Measurements from ENCODE around the gene NME3.
"Not testable (repeated sequence)": the region's sequence is repeated elsewhere in the genome, so short reads cannot be mapped to it uniquely, and the experiment has no call there.

NME3 gene

DNA sequence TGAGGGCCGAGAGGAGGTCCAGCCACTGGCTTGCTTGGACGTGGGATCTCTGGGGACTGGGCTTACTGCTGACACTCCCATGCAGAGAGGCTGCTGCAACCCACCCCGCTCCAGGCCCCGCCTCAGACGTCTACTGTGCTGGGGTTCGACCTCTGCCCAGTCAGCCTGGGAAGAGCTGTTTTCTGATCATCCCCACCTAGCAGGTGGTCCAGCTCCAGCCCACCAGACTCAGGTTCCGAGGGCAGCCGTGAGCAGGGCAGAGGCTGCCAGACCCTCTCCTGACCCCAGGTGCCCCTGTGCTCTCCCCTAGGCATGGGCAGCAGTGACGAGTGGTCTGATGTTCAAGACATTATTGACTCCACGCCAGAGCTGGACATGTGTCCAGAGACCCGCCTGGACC is 23.4 kb downstream of the NME3 start:
- DNase-seq (ENCODE audit: low spot score) = no peak

DNA sequence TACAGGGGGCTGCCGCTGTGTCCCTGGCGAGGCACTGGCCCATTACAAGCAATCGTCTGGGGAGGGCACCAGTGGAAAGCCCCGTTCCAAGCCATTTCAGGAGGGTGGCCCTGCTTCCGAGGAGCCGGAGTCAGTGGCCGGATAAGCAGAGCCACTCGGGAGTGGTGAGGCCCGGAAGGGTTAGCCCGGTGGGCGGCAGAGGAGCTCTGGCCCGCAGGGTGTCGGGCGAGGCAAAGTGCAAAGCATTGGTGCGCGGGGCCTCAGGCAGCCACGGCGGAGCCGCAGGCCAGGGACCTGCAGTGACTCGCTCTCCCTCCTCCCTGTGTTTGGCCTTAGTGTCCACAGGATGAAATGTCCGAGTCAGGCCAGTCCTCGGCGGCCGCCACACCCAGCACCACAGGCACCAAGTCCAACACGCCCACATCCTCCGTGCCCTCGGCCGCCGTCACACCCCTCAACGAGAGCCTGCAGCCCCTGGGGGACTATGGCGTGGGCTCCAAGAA is 24.6 kb downstream of the NME3 start:
- no peak for DNase-seq (ENCODE audit: low spot score)

DNA sequence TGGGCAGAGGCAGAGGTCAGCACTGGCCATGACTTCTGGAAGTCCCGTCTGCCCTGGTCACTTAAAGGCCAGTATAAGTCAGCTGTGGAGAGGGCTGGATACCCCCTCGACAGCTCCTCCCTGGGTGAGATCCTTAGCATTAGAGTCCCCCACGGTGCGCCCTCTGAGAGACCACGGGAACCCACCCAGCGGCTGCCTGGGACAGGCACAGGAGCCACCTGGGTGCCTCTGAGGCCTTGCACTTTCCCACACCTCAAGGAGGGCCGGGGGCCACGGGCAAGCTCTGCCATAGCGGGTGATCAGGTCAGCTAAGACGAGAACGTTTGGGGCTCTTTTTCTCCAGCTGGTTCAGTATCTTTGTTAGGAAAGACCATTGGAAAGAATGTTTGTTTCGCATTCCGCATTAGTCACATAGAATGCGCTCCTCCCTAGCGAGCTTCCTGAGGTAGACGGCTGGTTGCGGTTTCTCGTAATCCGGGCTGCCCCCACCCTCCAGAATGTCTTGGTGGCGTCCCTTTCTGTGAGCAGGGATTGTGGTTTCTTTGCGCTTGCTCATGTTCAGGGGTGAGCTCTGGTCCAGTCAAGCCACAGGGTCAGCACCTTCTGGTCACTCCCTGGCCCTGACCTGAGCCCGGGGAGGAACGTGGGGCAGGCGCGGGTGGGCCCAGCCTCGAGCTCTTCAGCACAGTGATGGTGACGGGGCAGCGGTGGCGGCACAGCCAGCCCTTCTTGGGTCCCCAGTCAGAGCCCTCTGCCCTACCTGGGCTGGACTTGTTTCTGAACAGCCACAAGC is 25.2 kb downstream of the NME3 start:
- DNase-seq (ENCODE audit: low spot score) = no peak

DNA sequence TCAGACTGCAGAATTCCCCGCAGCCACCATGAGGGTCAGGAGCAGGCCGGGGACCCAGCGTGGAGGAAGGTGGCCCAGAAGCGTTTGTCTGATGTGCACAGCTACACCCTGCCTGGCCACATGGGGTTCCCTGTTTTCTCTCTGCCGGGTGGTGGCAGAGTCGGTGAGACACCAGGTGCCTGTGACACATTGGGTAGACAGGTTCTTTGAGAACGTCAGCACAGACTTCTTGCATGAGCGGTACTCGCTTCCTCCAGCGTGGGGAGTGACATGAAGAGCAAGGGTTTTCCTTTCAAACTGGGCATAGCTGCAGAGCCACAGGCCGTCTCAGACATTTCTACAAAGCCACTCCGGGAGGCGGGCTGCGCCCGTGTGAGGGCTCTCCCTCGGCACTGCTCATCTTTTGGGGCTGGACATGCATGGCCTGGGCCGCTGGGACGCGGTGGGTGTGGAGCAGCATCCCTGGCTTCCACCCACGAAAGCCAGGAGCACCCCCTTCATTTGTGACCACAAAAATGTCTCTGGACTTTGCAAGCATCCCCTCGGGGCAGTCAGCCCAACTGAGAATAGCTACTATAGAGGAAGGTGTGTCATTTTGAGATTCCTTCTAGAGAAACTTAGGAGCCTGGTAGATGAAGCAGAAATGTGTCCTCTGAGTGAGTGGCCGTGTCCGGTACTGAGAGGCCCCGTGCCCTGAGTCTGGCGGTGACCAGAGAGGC is 26.0 kb downstream of the NME3 start:
- DNase-seq (ENCODE audit: low spot score) = no peak

DNA sequence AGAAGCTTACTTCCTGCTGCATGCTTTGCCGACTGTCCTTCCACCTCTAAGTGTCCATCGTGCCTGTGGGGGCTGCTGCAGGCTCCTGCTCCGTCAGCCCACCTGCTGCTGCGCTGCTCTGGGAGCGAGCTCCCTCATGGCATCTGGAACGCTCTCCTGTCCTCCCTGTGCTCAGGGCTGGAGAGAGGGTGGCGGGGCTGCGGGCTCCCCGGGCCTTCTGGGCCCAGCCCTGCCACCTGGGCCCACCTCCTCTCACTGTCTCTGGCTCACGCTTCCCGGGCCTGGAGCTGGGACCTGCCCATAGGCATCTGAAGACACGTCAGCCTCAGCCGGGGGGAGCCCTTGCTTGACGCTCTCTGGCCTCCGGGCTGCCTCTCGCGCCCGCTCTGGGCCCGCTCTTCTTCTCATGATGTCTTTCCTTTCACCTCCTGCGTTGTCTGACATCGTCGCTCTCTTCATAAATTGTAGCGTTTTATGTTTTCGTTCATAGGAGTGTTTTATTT is 27.0 kb downstream of the NME3 start:
- no peak for DNase-seq (ENCODE audit: low spot score)

DNA sequence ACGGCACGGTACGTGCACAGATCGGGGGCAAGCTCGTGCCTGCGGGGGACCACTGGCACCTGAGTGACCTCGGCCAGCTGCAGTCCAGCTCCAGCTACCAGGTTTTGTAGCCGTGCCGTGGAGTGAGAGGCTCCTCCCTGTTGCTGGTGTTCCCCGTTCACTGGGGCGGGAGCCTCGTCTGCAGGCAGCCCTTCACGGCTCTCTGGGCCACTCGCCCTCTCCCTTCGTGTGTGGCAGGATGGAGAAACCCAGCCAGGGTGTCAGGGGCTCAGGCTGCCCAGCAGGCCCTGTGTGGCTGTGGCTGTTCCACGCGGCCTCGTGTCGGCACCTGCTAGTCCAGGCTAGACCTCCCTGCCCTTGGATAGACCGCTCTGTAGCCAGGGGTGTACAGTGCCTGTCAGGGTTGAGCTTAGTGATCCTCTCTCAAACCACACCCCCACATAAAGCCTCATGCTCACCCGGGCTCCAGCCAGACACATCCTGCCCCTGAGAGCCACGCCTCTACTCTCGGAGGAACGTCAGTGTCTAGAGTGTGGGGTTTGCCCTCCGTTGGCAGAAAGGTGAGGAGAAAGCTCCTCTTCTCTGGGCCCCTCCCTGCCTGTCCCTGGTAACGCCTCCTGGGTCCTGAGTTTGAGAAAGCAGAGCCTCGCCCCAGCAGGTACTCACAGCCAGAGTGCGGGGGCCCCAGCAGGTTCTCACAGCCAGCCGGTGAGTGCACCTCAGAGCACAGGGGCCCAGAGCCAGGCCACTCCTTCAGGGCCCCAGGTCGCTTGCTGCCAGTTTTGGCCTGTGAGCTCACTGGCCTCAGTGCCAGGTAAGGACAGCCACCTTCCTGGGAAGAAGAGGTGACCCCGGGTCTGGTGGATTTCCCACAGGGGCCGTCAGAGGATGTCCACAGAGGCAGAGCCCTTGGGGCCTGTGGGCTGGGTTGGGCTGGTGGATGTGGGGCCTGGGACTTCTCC is 27.7 kb downstream of the NME3 start:
- DNase-seq (ENCODE audit: low spot score) = no peak

DNA sequence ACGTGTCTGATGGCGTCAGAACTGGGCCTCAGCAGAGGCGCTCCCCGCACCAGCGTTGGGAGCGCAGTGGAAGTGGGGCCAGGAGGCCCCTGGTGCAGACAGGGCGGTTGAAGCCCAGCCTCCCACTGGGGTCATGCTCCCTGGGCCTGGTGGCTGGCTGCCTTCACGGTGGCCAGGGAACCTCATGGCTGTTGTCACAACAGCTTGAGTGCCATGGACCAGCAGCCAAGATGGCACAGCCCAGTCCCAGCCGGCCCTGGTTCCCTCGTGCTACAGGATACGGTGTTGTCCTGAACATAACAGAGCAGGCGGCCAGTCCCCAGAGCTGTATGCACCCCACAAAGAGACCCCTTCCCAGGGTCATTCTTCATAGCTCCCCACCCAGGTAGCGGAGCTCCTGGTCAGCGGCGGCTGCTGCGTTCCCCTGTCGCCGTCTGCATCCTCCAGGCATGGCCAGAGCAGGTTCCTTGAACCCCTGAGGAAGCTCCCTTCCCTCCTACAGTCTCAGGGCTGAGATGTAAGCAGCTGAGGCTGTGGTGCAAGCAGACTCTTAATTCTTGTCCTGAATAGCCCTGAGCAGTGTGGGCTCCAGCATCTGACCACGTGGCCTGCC is 29.7 kb downstream of the NME3 start:
- DNase-seq (ENCODE audit: low spot score) = no peak

DNA sequence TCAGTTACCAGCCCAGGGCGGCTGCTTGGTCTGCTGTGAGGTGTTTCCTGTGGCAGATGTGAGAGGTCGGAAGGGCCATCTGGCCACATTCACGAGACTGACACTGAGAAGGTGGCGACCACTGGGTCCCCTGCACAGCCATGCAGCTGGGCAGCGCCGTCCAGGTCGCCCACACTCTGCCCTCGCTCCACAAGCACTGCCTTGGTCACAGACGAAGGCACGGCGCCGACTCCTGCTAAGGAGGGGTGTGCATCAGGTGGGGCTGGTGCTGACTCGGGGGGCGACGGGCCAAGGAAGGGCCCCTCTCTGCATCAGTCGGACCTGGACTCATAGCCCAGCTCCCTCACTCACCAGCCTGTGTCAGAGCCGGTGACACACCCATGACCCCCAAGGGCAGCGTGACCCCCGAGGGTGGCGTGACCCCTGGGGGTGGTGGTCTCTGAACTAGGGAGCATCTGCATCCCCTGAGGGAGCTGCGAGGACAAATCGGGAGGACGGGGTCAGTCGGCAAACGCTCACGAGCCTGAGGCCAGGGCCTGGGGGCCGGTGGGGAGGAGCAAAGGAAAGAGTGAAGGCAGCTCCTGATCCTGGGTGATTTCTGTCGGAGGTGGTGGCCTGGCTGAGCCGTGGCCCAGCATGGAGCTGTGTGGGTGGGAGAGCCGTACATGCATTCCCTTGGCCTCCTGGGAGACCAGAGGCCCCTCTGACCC is 30.4 kb downstream of the NME3 start:
- DNase-seq (ENCODE audit: low spot score) = no peak

DNA sequence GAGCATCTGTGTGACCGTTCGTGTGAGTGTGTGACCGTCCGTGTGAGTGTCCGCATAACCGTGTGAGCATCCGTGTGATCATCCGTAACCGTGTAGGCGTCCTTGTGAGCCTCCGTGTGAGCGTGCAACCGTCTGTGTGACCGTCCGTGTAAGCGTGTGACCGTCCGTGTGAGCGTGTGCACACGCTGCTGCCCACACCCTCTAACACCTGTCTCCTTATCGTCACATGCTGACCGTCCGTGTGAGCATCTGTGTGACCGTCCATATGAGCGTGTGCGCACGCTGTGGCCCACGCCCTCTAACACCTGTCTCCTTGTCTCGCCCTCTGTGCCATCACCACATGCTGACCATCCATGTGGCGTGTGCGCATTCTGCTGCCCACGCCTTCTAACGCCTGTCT is 31.1 kb downstream of the NME3 start:
- DNase-seq (ENCODE audit: low spot score) = no peak

DNA sequence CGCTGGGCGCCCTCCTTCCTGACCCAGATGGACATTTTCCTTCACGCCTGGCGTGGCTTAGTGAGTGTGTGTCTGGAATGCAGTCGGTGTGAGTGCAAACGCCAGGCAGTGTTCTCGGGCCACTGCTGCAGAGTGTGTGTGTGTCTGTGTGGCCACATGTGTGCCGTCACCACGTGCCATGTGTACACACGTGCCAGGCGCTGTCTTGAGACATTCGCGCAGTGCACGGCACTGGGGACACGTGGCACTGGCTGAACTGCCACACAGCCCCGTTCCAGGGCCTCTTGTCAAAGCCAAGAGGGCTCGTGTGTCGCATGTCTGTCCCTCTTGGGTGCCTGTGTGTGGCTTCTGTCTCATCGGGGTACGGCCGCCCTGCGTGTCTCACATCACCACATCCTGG is 36.5 kb downstream of the NME3 start:
- DNase-seq (ENCODE audit: low spot score) = no peak

DNA sequence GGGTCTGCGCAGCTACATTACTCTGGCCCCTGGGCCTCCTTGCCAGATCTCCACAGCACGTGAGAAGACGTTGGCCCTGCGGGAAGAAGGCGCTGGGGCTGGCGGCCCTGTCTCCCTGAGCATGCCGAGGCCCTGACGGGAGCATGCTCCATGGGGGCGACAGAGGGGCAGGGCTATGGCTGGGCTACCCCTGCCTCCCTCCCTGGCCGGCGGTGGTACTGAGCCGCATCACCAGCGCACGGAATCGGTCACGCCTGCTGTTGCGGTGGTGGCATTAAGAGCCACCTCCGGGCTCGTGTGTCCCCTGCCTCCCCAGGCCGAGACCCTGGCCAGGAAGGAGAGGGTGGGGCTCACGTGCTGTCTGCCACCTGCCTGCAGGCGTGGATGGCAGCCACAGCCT is 37.2 kb downstream of the NME3 start:
- no peak for DNase-seq (ENCODE audit: low spot score)

DNA sequence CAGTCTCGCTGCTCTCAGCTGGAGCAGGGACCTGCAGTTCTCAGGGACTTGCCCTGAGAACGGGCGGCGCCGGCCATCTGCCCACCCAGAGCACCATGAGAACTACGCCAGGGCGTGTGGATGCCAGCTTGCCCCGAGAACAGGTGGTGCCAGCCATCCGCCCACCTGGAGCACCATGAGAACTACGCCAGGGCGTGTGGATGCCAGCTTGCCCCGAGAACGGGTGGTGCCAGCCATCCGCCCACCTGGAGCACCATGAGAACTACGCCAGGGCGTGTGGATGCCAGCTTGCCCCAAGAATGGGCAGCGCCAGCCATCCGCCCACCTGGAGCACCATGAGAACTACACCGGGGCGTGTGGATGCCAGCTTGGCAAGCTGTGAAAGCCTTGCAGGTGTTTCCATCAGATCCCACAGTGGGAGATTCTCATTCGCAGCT is 38.8 kb downstream of the NME3 start:
- DNase-seq (ENCODE audit: low spot score) = not testable (repeated sequence)

DNA sequence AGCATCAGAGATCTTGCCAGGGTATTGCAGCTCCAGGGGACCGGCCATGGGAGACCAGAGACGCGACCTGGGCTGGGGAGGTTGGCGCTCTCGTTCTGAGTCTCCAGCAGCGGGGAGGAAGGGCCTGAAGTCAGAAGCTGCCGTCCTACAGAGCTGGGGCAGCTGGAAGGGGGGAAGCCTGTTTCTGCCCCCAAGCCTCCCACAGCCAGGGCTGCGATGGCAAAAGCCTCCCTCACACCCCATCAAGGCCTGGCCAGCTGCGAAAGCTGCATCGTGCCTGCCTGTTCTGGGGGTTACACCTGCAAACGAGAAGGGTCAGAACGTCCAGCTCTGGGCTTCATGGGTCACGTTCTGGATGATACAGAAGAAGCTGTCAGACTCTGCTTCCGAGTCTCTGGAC is 39.3 kb downstream of the NME3 start:
- DNase-seq (ENCODE audit: low spot score) = no peak

DNA sequence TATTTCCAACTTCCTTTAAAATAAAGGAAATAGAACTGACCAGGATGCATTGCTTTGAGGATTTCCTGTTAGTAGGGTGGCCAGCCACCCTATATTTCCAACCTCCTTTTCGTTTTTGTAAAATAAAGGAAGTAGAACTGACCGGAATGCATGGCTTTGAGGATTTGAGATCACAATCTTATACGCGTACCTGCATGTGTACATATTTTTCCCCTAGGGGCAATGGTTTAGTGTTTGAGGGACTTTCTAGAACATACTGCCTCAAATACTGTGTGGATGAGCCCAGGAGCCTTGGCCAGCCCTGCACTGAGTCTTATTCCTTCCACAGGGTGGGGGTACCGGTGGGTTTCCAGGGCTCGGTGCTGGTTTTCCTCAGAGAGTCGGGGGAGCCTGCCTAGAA is 39.7 kb downstream of the NME3 start:
- DNase-seq (ENCODE audit: low spot score) = no peak

DNA sequence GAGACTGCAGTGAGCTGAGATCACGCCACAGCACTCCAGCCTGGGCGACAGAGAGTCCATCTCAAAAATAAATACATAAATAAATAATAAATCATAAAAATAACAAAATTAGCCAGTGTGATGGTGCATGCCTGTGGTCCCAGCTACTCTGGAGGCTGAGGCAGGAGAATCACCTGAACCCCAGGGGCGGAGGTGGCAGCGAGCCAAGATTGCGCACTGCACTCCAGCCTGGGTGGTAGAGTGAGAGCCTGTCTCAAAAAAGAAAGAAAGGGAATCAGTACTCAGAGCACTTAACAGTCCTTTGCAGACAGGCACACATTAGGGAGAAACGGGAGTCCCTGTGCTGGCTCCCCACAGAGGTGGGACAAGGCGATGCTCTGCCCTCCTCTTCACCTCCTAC is 40.3 kb downstream of the NME3 start:
- no peak for DNase-seq (ENCODE audit: low spot score)

DNA sequence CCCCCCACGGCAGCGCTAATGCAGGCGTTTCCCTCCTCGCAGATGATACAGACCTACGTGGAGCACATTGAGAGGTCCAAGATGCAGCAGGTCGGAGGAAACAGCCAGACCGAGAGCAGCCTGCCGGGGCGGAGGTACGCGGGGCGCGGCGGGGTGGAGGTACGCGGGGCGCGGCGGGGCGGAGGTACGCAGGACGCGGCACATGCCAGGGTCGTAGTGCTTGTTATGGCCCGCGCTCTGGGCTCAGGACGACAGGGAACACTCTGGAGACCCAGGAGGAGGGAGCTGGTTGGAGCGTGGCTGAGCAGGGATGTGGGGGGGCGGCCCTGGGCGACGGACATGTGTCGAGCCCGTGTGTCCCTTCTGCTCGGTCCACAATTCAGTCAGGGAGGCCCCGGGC is 41.9 kb downstream of the NME3 start:
- DNase-seq (ENCODE audit: low spot score) = no peak

DNA sequence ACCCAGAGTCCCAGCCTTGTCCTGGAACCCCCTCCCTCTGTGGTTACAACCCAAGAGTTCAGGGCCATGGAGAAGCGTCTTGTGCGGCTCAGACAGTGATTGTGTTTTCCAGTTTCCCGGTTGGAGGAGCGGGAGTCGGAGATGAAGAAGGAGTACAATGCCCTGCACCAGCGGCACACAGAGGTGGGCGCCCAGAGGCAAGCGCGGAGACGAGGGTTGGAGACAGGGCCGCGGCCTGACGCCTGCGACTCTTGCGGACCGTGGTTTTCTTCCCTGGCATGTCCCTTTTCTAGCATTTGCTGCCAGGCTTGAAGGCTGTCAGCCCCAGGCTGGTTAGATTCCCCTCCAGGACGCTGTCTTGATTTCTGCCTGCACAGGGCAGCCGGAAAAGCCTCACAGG is 42.3 kb downstream of the NME3 start:
- DNase-seq (ENCODE audit: low spot score) = no peak

DNA sequence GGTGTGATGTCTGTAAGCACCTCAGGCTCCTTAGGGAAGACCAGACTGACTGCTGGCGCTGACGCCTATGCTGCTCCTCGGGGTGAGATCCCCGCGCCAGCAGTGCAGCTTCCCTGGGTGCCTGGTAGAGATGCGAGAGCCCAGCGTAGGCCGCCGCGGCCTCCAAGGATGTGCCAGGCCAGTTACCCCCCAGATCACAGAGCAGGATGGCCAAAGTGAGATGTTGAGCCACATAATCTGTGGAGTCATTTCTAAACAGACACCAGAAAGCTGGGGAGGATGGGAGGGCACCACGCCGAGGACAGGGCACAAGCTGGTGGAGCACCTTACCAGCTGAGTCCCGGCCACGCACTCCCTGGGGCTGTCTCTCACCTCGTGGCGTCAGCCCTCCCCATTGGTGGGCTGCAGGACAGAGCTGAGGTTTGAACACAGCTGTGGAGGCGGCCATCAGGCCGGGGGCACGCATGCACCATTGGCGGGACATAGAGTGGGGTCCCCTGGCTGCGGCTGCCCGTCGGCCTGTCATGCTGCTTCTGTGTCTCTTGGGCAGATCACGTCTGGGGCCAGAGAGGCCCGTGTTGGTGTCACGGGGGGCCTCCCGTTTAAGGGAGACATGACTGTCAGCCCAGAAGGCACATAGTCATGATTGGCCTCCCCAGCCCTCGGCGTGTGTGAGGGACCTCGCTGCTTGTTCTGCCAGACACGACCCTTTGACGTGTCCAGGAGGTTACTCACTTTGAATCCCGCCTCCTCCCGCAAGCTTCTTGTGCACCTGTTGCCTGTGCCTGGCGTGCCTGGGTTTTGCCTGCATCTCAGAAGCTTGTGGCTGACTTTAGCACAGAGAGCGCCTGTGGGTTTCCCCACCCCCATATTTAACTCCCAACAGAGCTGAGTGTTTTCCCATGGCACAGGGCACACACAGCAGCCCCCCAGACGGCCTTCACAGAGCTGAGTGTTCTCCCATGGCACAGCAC is 43.4 kb downstream of the NME3 start:
- no peak for DNase-seq (ENCODE audit: low spot score)

DNA sequence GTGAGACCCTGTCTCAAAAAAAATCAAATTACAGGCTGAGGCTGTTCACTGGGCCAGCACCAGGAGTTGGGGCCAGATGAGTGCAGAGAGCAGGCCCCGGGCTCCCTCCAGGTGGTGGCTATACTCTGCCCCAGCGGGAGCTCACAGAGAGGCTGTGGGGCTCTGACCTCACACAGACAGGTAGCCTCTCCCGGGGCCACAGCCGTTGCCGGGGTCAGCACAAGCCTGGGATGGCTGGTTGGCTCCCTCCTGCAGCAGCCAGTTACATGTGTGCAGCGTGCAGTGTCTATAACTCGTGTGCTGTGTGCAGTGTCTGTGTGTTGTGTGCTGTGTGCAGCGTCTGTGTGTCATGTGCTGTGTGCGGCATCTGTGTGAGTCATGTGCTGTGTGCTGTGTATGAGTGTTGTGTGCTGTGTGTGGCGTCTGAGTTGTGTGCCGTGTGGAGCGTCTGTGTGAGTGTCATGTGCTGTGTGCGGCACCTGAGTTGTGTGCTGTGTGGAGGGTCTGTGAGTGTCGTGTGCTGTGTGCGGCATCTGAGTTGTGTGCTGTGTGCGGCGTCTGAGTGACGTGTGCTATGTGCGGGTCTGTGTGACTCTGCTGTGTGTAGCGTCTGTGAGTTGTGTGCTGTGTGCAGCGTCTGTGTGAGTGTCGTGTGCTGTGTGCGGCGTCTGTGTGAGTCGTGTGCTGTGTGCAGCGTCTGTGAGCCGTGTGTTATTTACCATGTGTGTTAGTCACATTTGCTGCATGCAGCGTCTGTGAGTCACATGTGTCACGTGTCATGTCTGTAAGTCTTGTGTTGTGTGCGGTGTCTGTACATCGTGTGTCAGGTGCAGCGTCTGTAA is 44.5 kb downstream of the NME3 start:
- DNase-seq (ENCODE audit: low spot score) = no peak
